ENCODE data around the gene APOBEC3B.

- TF ChIP-seq CTCF (IDR thresholded peaks at IDR 0.05) = no peak
- TF ChIP-seq POLR2A (IDR thresholded peaks at IDR 0.05) = no peak
Observed at GRCh38 chr22:38940811-38941384, 41.2 kb upstream of the APOBEC3B start.

All from esophagus squamous epithelium (tissue), 4 donors.